ENCODE measurements around the gene OR13C5.

DNA sequence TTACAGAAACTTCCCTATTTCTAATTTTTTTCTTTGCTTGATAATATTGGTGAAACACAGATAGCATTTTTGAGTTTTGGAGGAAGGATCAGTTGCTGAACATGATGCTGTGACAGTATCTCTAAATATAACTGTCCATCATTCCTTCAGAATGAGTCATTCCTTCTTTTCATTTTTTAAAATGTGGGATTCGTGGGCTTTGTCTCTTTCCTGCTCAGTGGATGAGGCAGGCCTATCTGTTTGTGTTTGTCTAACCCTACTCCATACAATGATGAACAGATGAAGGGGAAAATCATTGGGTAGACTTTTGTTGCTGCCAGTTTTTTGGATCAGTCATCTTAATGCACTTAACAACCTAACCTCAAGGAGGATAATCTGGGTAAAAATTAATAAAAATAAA lies 46.0 kb downstream of the OR13C5 start:
- TF ChIP-seq EZH2 (IDR thresholded peaks at IDR 0.05; ENCODE audit: insufficient read depth, poor library complexity, severe bottlenecking) = no peak
- TF ChIP-seq EZH2phosphoT487 (IDR thresholded peaks at IDR 0.05; ENCODE audit: insufficient read depth, low read depth) = no peak
